PFSK-1 (cell line): ENCODE results near the gene ERI3.

Experiments used
- FOXP2 ChIP-seq: optimal IDR thresholded peaks from 2 replicates; pipeline ENCODE3; 2011; ENCODE audit warnings: borderline replicate concordance, control low read depth, inconsistent platforms; ENCODE audit not compliant: insufficient read depth; ENCODE audit errors: extremely low read length, extremely low read depth
- POLR2AphosphoS5 ChIP-seq: IDR thresholded peaks from 2 replicates; pipeline ENCODE4 v1.6.1; 2012; ENCODE audit warnings: low read depth, mild to moderate bottlenecking, control low read depth, low read length, moderate library complexity
- SIN3A ChIP-seq: IDR thresholded peaks from 2 replicates; pipeline ENCODE4 v1.6.1; 2012; ENCODE audit warnings: mild to moderate bottlenecking, low read length, moderate library complexity, borderline replicate concordance; ENCODE audit not compliant: insufficient read depth
- TAF1 ChIP-seq: IDR thresholded peaks from 2 replicates; pipeline ENCODE4 v1.6.1; 2012; ENCODE audit warnings: low read length, control low read depth, borderline replicate concordance; ENCODE audit not compliant: insufficient read depth
- TF ChIP-seq, protein P1 (sequence below), 2 experiments: IDR thresholded peaks; 2 replicates each; pipeline versions ENCODE4 v1.6.1 to v1.8.0; 2011 to 2012; ENCODE audit warnings: low read depth in 2 of 2, low read length in 2 of 2, control low read depth in 1 of 2, inconsistent platforms in 1 of 2, mild to moderate bottlenecking in 1 of 2, moderate library complexity in 1 of 2; ENCODE audit not compliant: insufficient read depth in 1 of 2

Gene ERI3

DNA sequence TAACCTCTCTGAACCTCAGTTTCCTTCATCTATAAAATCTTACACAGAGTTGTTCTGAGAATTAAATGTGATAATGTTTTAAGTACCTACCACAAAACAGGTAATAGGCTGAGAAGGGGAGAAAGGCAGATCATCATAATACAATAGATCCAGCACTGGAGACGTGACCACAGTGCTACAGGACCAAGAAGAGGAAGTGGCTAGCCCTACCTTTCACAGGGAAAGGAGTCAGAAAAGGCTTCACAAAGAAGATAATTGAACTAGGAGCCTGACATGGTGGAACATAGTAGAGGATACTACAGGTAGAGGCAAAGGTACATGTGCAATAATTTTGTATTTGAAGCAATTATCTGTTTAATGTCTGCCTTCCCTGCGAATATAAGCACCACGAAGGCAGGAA is 45.1 kb downstream of the ERI3 start:
- TF ChIP-seq POLR2AphosphoS5: no peak

DNA sequence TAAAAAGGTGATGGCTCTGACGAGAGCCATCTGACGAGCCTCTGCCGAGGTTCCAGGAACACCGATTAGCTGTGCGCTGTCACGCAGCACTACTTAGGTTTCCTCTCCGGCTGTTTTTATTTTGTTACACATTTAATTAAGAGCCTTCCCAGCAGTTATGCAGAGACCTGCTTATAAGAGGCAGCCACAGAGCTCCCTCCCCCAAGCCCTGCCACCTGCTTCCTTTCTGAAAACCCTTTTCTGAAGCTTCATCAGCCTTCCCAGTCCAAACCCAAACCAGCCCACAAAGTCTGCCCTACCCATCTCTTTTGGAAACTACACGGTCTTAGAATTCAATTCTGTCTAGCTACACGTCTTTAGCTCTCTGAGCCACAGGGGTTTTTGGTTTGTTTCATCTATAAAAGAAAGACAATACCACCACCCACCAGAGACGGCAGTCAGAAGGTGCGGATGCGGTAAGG is 49.1 kb downstream of the ERI3 start:
- TF ChIP-seq SIN3A (no peak), FOXP2 (no peak), TAF1 (no peak), POLR2AphosphoS5 (no peak)
- TF ChIP-seq, protein P1, sequence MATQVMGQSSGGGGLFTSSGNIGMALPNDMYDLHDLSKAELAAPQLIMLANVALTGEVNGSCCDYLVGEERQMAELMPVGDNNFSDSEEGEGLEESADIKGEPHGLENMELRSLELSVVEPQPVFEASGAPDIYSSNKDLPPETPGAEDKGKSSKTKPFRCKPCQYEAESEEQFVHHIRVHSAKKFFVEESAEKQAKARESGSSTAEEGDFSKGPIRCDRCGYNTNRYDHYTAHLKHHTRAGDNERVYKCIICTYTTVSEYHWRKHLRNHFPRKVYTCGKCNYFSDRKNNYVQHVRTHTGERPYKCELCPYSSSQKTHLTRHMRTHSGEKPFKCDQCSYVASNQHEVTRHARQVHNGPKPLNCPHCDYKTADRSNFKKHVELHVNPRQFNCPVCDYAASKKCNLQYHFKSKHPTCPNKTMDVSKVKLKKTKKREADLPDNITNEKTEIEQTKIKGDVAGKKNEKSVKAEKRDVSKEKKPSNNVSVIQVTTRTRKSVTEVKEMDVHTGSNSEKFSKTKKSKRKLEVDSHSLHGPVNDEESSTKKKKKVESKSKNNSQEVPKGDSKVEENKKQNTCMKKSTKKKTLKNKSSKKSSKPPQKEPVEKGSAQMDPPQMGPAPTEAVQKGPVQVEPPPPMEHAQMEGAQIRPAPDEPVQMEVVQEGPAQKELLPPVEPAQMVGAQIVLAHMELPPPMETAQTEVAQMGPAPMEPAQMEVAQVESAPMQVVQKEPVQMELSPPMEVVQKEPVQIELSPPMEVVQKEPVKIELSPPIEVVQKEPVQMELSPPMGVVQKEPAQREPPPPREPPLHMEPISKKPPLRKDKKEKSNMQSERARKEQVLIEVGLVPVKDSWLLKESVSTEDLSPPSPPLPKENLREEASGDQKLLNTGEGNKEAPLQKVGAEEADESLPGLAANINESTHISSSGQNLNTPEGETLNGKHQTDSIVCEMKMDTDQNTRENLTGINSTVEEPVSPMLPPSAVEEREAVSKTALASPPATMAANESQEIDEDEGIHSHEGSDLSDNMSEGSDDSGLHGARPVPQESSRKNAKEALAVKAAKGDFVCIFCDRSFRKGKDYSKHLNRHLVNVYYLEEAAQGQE (IDR thresholded peaks at IDR 0.05; ENCODE audit: insufficient read depth in 1 of 2, low read depth in 2 of 2, low read length in 2 of 2): no peak

- no peak for TF ChIP-seq SIN3A
- TF ChIP-seq, protein P1 (IDR thresholded peaks at IDR 0.05; ENCODE audit: insufficient read depth in 1 of 2, low read depth in 2 of 2, low read length in 2 of 2): no peak
- TF ChIP-seq TAF1: no peak
Observed at GRCh38 chr1:44303532-44303931, 51.5 kb downstream of the ERI3 start.

DNA sequence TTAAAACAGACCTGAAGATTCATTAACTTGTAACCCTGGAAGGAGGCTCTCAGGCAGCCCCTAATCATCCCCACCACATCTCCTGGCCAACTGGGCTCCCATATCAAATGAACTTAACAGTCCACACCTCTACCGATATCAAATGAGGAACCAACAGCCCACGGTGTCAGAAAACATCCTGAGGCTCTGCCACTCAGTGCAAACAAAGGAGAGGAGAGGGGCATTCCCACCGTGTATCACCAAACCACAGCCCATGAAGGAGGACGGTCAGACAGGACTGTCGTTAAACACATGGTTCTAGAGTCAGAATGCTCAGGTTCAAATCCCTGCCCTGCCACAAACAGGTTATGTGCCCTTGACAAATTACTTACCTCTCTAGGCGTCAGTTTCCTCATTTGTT is 52.5 kb downstream of the ERI3 start:
- TF ChIP-seq POLR2AphosphoS5: no peak
- TF ChIP-seq SIN3A: no peak
- TF ChIP-seq, protein P1 (IDR thresholded peaks at IDR 0.05; ENCODE audit: insufficient read depth in 1 of 2, low read depth in 2 of 2, low read length in 2 of 2): no peak
- TF ChIP-seq FOXP2: no peak
- TF ChIP-seq TAF1: no peak

- no peak for TF ChIP-seq SIN3A
- TF ChIP-seq FOXP2: no peak
- TF ChIP-seq POLR2AphosphoS5: no peak
- TF ChIP-seq TAF1: no peak
- TF ChIP-seq, protein P1 (IDR thresholded peaks at IDR 0.05; ENCODE audit: insufficient read depth in 1 of 2, low read depth in 2 of 2, low read length in 2 of 2): no peak
Observed at GRCh38 chr1:44301442-44301841, 53.6 kb downstream of the ERI3 start.

GRCh38 chr1:44300852-44301251 is 54.2 kb downstream of the ERI3 start:
- TF ChIP-seq SIN3A: no peak
- no peak for TF ChIP-seq TAF1
- no peak for TF ChIP-seq FOXP2
- no peak for TF ChIP-seq POLR2AphosphoS5
- TF ChIP-seq, protein P1 (IDR thresholded peaks at IDR 0.05; ENCODE audit: insufficient read depth in 1 of 2, low read depth in 2 of 2, low read length in 2 of 2): no peak
